HCT116 (cell line): ENCODE measurements around the gene CRB3. TPM values are rescaled to one million over a fixed set of nuclear protein-coding genes. Genes with fewer than 3 reads are reported as not detected.

Experiments
- ATAC-seq: fragments of 200-7000 bp; cut with Tn5 transposase; 2 replicates; pipeline ENCODE4 v1.9.1; 2020; ENCODE audit warnings: mild to moderate bottlenecking, moderate library complexity
- BruUV-seq: library from RNA; stranded (reverse); fragments of 400-500 nt; replicated peaks from 2 replicates; lab custom pipeline; 2021; lab: Mats Ljungman, UMichigan
- CTCF ChIA-PET: fragments of 300-600 bp; sonication (Branson Sonifier 250); formaldehyde crosslinking; loops from one replicate; lab custom pipeline; 2021; ENCODE audit warnings: antibody characterized with exemption; lab: Charles Lee
- POLR2A ChIA-PET: fragments of 300-600, 350-600 bp; sonication (Branson Sonifier 250); formaldehyde crosslinking; loops from one replicate; lab custom pipeline; 2021; ENCODE audit warnings: antibody characterized with exemption; lab: Charles Lee
- RAD21 ChIA-PET, 2 experiments: fragments of 300-600 bp; sonication (Branson Sonifier 250); formaldehyde crosslinking; loops; one replicate each; lab custom pipeline; 2023; ENCODE audit warnings: low total read pairs in 2 of 2; ENCODE audit not compliant: uncharacterized antibody in 2 of 2, unreplicated experiment in 2 of 2, low non-redundant PET in 1 of 2; lab: Charles Lee
- DNase-seq: peaks from one replicate; pipeline ENCODE4 v3.0.0-alpha.2; 2010; ENCODE audit warnings: low read depth, low spot score
- H2AFZ ChIP-seq: fragments of 200-600 bp; shearing (Covaris generic), sonication (generic); 2 replicates; pipeline ENCODE4 v1.6.1; 2017; ENCODE audit warnings: low read depth, mixed run types, mixed read lengths, antibody characterized with exemption, low read length; ENCODE audit not compliant: poor library complexity, severe bottlenecking
- H3K27ac ChIP-seq: 2 replicates; pipeline ENCODE4 v1.5.1; 2012; ENCODE audit warnings: low read depth, low read length
- H3K27me3 ChIP-seq: fragments of 200-600 bp; sonication (generic); 2 replicates; pipeline ENCODE4 v1.6.1; 2016; ENCODE audit warnings: mixed run types, low read length, mixed read lengths; ENCODE audit not compliant: insufficient read depth
- H3K36me3 ChIP-seq, 2 experiments: fragments of 200-500 bp in 1 of 2; fragments of 200-600 bp in 1 of 2; sonication (Bioruptor generic) in 1 of 2; sonication (generic) in 1 of 2; 2 replicates each; pipeline versions ENCODE4 v1.5.1 to v1.6.1; 2014 to 2016; ENCODE audit warnings: low read length in 2 of 2, inconsistent platforms in 1 of 2, mixed read lengths in 1 of 2, mixed run types in 1 of 2; ENCODE audit not compliant: insufficient read depth in 2 of 2, control insufficient read depth in 1 of 2
- H3K4me1 ChIP-seq, 2 experiments: fragments of 200-600 bp in 1 of 2; sonication (generic) in 1 of 2; 2 replicates each; pipeline versions ENCODE4 v1.5.1 to v1.6.1; 2012 to 2017; ENCODE audit warnings: low read length in 2 of 2, inconsistent platforms in 1 of 2, mild to moderate bottlenecking in 1 of 2, mixed read lengths in 1 of 2, mixed run types in 1 of 2, moderate library complexity in 1 of 2; ENCODE audit not compliant: insufficient read depth in 2 of 2, control insufficient read depth in 1 of 2
- H3K4me2 ChIP-seq: fragments of 200-600 bp; sonication (generic); 2 replicates; pipeline ENCODE4 v1.6.1; 2017; ENCODE audit warnings: mixed run types, low read length, mixed read lengths
- H3K4me3 ChIP-seq, 2 experiments: fragments of 200-600 bp in 1 of 2; sonication (generic) in 1 of 2; replicated peaks in 1 of 2; 2 replicates each; pipeline ENCODE4 v1.5.1; 2011 to 2016; ENCODE audit warnings: low read length in 2 of 2, control low read depth in 1 of 2, low read depth in 1 of 2, mild to moderate bottlenecking in 1 of 2, mixed read lengths in 1 of 2, mixed run types in 1 of 2
- H3K79me2 ChIP-seq: fragments of 200-600 bp; sonication (generic); 2 replicates; pipeline ENCODE4 v1.6.1; 2017; ENCODE audit warnings: mild to moderate bottlenecking, mixed run types, low read length, moderate library complexity, mixed read lengths; ENCODE audit not compliant: insufficient read depth
- H3K9ac ChIP-seq: fragments of 200-600 bp; sonication (generic); 2 replicates; pipeline ENCODE4 v1.6.1; 2016; ENCODE audit warnings: low read length, mixed read lengths
- H3K9me2 ChIP-seq: fragments of 200-600 bp; sonication (generic), shearing (Covaris generic); 2 replicates; pipeline ENCODE4 v1.6.1; 2017; ENCODE audit warnings: mixed run types, mild to moderate bottlenecking, moderate library complexity; ENCODE audit not compliant: insufficient read depth
- H3K9me3 ChIP-seq, 2 experiments: fragments of 200-500 bp in 1 of 2; fragments of 200-600 bp in 1 of 2; sonication (Bioruptor generic) in 1 of 2; sonication (generic) in 1 of 2; 2 replicates each; pipeline ENCODE4 v1.6.1; 2014 to 2017; ENCODE audit warnings: low read length in 2 of 2, mixed read lengths in 2 of 2, inconsistent platforms in 1 of 2, low read depth in 1 of 2, mild to moderate bottlenecking in 1 of 2, mixed run types in 1 of 2, moderate library complexity in 1 of 2; ENCODE audit not compliant: control insufficient read depth in 1 of 2, insufficient read depth in 1 of 2
- H4K20me1 ChIP-seq: fragments of 200-600 bp; sonication (generic), shearing (Covaris generic); 2 replicates; pipeline ENCODE4 v1.6.1; 2017; ENCODE audit warnings: mixed run types, mild to moderate bottlenecking, moderate library complexity; ENCODE audit not compliant: insufficient read depth
- CBX3 ChIP-seq: IDR thresholded peaks from 2 replicates; pipeline ENCODE4 v1.6.1; 2012; ENCODE audit warnings: low read depth
- EGR1 ChIP-seq: IDR thresholded peaks from 2 replicates; pipeline ENCODE4 v1.6.1; 2012; ENCODE audit warnings: low read depth
- EZH2 ChIP-seq: fragments of 200-600 bp; sonication (generic); IDR thresholded peaks from 2 replicates; pipeline ENCODE4 v1.6.1; 2017; ENCODE audit warnings: antibody characterized with exemption, mixed run types
- EZH2phosphoT487 ChIP-seq: fragments of 200-600 bp; IDR thresholded peaks from 2 replicates; pipeline ENCODE4 v1.6.1; 2018; ENCODE audit warnings: antibody characterized with exemption, borderline replicate concordance
- POLR2A ChIP-seq: IDR thresholded peaks from 2 replicates; pipeline ENCODE4 v1.7.0; 2011; ENCODE audit warnings: borderline replicate concordance; ENCODE audit not compliant: insufficient read depth, insufficient read length; ENCODE audit errors: extremely low read depth
- POLR2AphosphoS5 ChIP-seq: IDR thresholded peaks from 2 replicates; pipeline ENCODE4 v1.6.1; 2011; ENCODE audit warnings: mild to moderate bottlenecking, low read depth, low read length, moderate library complexity
- RAD21 ChIP-seq: IDR thresholded peaks from 2 replicates; pipeline ENCODE4 v1.6.1; 2012; ENCODE audit warnings: low read depth, mild to moderate bottlenecking
- SIN3A ChIP-seq: IDR thresholded peaks from 2 replicates; pipeline ENCODE4 v1.6.1; 2012; ENCODE audit warnings: low read depth
- SP1 ChIP-seq: IDR thresholded peaks from 2 replicates; pipeline ENCODE4 v1.6.1; 2012; ENCODE audit warnings: low read depth
- TCF7L2 ChIP-seq: IDR thresholded peaks from 2 replicates; pipeline ENCODE4 v1.7.0; 2011; ENCODE audit warnings: borderline replicate concordance, inconsistent platforms; ENCODE audit not compliant: insufficient read depth, insufficient read length; ENCODE audit errors: extremely low read depth
- YY1 ChIP-seq: IDR thresholded peaks from 2 replicates; pipeline ENCODE4 v1.6.1; 2011; ENCODE audit warnings: low read length, low read depth, moderate library complexity, mild to moderate bottlenecking; ENCODE audit not compliant: insufficient replicate concordance; ENCODE audit errors: extremely low read depth
- ZFX ChIP-seq: fragments of 450-650 bp; IDR thresholded peaks from 2 replicates; pipeline ENCODE4 v1.6.1; 2017
- ZNF274 ChIP-seq: fragments of 200-500 bp; sonication (Bioruptor generic); IDR thresholded peaks from 2 replicates; pipeline ENCODE4 v1.6.1; 2014; ENCODE audit warnings: mild to moderate bottlenecking, low read depth, low read length, inconsistent platforms
- intact Hi-C: fragments of 100-400 bp; cut with micrococcal nuclease; formaldehyde crosslinking; loops from 2 replicates; pipeline ENCODE4 v1.10.0; 2022
- total RNA-seq: library from RNA; stranded (reverse); gene quantifications from one replicate; pipeline ENCODE4 v1.2.1, GENCODE V29; 2021; ENCODE audit not compliant: unreplicated experiment
- TF ChIP-seq, protein P1 (sequence below), 3 experiments: fragments of 200-600 bp in 1 of 3; sonication (generic) in 1 of 3; IDR thresholded peaks in 2 of 3; conservative IDR thresholded peaks in 1 of 3; 2 replicates each; pipeline ENCODE4 v1.5.1; 2012 to 2017; ENCODE audit warnings: low read depth in 2 of 3, low read length in 2 of 3, antibody characterized with exemption in 1 of 3, borderline replicate concordance in 1 of 3, control low read depth in 1 of 3, mild to moderate bottlenecking in 1 of 3, mixed read lengths in 1 of 3, mixed run types in 1 of 3, moderate library complexity in 1 of 3; ENCODE audit not compliant: insufficient read depth in 1 of 3
- TF ChIP-seq, protein P2 (sequence below): IDR thresholded peaks from 2 replicates; pipeline ENCODE4 v1.6.1; 2012; ENCODE audit warnings: low read depth
- TF ChIP-seq, protein P3 (sequence below): IDR thresholded peaks from 2 replicates; pipeline ENCODE4 v1.6.1; 2011; ENCODE audit warnings: mild to moderate bottlenecking, low read length, moderate library complexity; ENCODE audit not compliant: insufficient replicate concordance; ENCODE audit errors: extremely low read depth
- TF ChIP-seq, protein P4 (sequence below): IDR thresholded peaks from 2 replicates; pipeline ENCODE4 v1.6.1; 2012

Gene CRB3
- total RNA-seq, 1 experiment from 2014 or later: 40.5 TPM

DNA sequence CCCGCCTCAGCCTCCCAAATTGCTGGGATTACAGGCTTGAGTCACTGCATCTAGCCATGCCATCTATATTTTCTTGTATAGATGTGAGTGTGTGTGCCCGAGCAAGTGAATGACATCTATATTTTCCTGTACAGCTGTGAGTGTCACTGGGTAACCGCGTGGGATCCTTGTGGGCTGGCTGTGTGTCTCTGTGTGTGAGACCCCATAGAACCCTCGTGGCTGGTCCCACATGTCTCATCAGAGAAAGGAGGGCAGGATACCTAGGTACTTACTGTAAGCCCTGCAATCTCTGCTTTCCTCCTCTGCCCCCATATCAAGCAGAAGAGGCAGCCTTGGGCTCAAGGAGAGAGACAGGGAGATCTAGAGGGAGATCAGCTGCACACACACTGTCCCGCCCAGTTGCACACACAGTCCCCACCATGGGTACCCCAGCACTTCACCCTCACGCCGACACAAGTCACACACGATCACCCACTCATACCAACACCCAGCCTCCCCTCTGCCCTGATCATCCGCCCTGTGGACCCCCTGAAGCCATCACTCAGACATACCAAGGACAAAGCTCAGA lies 16.9 kb downstream of the CRB3 start:
- DNase-seq (no peak), ATAC-seq (no peak)
- ChIA-PET POLR2A (no interaction called here), CTCF (no interaction called here), RAD21 (no interaction called here)
- H3K9me2 ChIP-seq: no peaks in the 10 kb centered on the region
- H3K4me1 ChIP-seq: peaks cover 0 to 13% of the 10 kb centered on the region in 2 experiments; a peak in 2 of 4 replicates
- H3K9me3 ChIP-seq: no peaks in the 10 kb centered on the region
- no peaks in the 10 kb centered on the region for H3K27me3 ChIP-seq
- TF ChIP-seq EGR1 (no peak), YY1 (no peak), SIN3A (no peak), CBX3 (no peak), POLR2A (no peak), RAD21 (no peak), TCF7L2 (no peak), ZNF274 (no peak), ZFX (no peak), EZH2phosphoT487 (no peak), POLR2AphosphoS5 (no peak), EZH2 (no peak), SP1 (no peak)
- TF ChIP-seq, protein P1, sequence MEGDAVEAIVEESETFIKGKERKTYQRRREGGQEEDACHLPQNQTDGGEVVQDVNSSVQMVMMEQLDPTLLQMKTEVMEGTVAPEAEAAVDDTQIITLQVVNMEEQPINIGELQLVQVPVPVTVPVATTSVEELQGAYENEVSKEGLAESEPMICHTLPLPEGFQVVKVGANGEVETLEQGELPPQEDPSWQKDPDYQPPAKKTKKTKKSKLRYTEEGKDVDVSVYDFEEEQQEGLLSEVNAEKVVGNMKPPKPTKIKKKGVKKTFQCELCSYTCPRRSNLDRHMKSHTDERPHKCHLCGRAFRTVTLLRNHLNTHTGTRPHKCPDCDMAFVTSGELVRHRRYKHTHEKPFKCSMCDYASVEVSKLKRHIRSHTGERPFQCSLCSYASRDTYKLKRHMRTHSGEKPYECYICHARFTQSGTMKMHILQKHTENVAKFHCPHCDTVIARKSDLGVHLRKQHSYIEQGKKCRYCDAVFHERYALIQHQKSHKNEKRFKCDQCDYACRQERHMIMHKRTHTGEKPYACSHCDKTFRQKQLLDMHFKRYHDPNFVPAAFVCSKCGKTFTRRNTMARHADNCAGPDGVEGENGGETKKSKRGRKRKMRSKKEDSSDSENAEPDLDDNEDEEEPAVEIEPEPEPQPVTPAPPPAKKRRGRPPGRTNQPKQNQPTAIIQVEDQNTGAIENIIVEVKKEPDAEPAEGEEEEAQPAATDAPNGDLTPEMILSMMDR (IDR thresholded peaks at IDR 0.05 in 2 of 3, conservative IDR thresholded peaks at IDR 0.05 in 1 of 3; ENCODE audit: borderline replicate concordance in 1 of 3, insufficient read depth in 1 of 3, low read depth in 2 of 3, low read length in 2 of 3): no peak
- TF ChIP-seq, protein P2, sequence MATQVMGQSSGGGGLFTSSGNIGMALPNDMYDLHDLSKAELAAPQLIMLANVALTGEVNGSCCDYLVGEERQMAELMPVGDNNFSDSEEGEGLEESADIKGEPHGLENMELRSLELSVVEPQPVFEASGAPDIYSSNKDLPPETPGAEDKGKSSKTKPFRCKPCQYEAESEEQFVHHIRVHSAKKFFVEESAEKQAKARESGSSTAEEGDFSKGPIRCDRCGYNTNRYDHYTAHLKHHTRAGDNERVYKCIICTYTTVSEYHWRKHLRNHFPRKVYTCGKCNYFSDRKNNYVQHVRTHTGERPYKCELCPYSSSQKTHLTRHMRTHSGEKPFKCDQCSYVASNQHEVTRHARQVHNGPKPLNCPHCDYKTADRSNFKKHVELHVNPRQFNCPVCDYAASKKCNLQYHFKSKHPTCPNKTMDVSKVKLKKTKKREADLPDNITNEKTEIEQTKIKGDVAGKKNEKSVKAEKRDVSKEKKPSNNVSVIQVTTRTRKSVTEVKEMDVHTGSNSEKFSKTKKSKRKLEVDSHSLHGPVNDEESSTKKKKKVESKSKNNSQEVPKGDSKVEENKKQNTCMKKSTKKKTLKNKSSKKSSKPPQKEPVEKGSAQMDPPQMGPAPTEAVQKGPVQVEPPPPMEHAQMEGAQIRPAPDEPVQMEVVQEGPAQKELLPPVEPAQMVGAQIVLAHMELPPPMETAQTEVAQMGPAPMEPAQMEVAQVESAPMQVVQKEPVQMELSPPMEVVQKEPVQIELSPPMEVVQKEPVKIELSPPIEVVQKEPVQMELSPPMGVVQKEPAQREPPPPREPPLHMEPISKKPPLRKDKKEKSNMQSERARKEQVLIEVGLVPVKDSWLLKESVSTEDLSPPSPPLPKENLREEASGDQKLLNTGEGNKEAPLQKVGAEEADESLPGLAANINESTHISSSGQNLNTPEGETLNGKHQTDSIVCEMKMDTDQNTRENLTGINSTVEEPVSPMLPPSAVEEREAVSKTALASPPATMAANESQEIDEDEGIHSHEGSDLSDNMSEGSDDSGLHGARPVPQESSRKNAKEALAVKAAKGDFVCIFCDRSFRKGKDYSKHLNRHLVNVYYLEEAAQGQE: no peak
- TF ChIP-seq, protein P3, sequence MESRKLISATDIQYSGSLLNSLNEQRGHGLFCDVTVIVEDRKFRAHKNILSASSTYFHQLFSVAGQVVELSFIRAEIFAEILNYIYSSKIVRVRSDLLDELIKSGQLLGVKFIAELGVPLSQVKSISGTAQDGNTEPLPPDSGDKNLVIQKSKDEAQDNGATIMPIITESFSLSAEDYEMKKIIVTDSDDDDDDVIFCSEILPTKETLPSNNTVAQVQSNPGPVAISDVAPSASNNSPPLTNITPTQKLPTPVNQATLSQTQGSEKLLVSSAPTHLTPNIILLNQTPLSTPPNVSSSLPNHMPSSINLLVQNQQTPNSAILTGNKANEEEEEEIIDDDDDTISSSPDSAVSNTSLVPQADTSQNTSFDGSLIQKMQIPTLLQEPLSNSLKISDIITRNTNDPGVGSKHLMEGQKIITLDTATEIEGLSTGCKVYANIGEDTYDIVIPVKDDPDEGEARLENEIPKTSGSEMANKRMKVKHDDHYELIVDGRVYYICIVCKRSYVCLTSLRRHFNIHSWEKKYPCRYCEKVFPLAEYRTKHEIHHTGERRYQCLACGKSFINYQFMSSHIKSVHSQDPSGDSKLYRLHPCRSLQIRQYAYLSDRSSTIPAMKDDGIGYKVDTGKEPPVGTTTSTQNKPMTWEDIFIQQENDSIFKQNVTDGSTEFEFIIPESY: no peak
- TF ChIP-seq, protein P4, sequence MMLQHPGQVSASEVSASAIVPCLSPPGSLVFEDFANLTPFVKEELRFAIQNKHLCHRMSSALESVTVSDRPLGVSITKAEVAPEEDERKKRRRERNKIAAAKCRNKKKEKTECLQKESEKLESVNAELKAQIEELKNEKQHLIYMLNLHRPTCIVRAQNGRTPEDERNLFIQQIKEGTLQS: no peak
- H3K79me2 ChIP-seq: no peaks in the 10 kb centered on the region
- no peak overlapping the region for H3K9ac ChIP-seq
- BruUV-seq: no TSS peak
- H3K27ac ChIP-seq: no peak overlapping the region
- H3K36me3 ChIP-seq: no peaks in the 10 kb centered on the region
- H3K4me3 ChIP-seq: no peak overlapping the region
- intact Hi-C loops: no loop called here
- H3K4me2 ChIP-seq: no peak overlapping the region
- no peaks in the 10 kb centered on the region for H4K20me1 ChIP-seq
- no peak overlapping the region for H2AFZ ChIP-seq
